ENCODE measurements around the gene DEGS1. TPM values are rescaled to one million over a fixed set of nuclear protein-coding genes. Genes with fewer than 3 reads are reported as not detected.

Gene DEGS1
- total RNA-seq, result 100 to 1,000 TPM in 2 of 4 donors, 10 to 100 TPM in 2; 87.7 to 138 (median 101) TPM

- Histone ChIP-seq H3K27ac (peak within 1 kb of the TSS; percentile 83 to 97 (median 95)), H3K27me3 (no peaks in the 10 kb centered on the region), H3K9me3 (no peaks in the 10 kb centered on the region), H3K4me1 (peaks cover 7 to 22% of the 10 kb centered on the region in 2 donors), H3K4me3 (replicated peaks in 1 of 3) (peak within 1 kb of the TSS; percentile 65 to 98 (median 92)), H3K36me3 (no peaks in the 10 kb centered on the region)
- peak in 1 of 6 experiments; percentile 8 for TF ChIP-seq CTCF (IDR thresholded peaks at IDR 0.05)
- peak; percentile 91 to 99 for TF ChIP-seq POLR2A (IDR thresholded peaks at IDR 0.05)
- intact Hi-C loops (cut with DNase I), result no loop called here
- 0 to 1% methylated on average over 13 to 14 of the region's 94 CpGs for WGBS, 2 donors
- DNase-seq, result peak; percentile 92 to 96
These were observed at the start of gene DEGS1 for GRCh38 chr1:224182866-224183590. DEGS1 (plus strand) TSS chr1:224183240; CDS start chr1:224183337, 97 bp downstream.

- no peaks in the 10 kb centered on the region for H3K9me3 ChIP-seq
- intact Hi-C loops (cut with DNase I), result no loop called here
- no peak overlapping the region for H3K27ac ChIP-seq
- H3K36me3 ChIP-seq, result peaks cover 35 to 45% of the 10 kb centered on the region in 2 donors
- 88 to 93% methylated on average over 5 of the region's 5 CpGs for WGBS, 2 donors
- DNase-seq, result no peak
- H3K4me3 ChIP-seq (replicated peaks in 1 of 3), result no peak overlapping the region
- H3K4me1 ChIP-seq, result no peaks in the 10 kb centered on the region
- H3K27me3 ChIP-seq, result no peaks in the 10 kb centered on the region
- no peak for TF ChIP-seq CTCF (IDR thresholded peaks at IDR 0.05)
- no peak for TF ChIP-seq POLR2A (IDR thresholded peaks at IDR 0.05)
These were observed 49.2 kb upstream of the DEGS1 start for GRCh38 chr1:224133741-224134299.

GRCh38 chr1:224137518-224137917 is 45.5 kb upstream of the DEGS1 start:
- TF ChIP-seq POLR2A (IDR thresholded peaks at IDR 0.05) (no peak), CTCF (IDR thresholded peaks at IDR 0.05) (no peak)
- Histone ChIP-seq H3K4me1 (no peaks in the 10 kb centered on the region), H3K27ac (no peak overlapping the region), H3K36me3 (peaks cover 23 to 31% of the 10 kb centered on the region in 2 donors), H3K9me3 (no peaks in the 10 kb centered on the region), H3K4me3 (replicated peaks in 1 of 3) (no peak overlapping the region), H3K27me3 (no peaks in the 10 kb centered on the region)
- intact Hi-C loops (cut with DNase I), result no loop called here
- no peak for DNase-seq

GRCh38 chr1:224138198-224138597 is 44.8 kb upstream of the DEGS1 start:
- peaks cover 16 to 26% of the 10 kb centered on the region in 2 donors for H3K36me3 ChIP-seq
- no peaks in the 10 kb centered on the region for H3K4me1 ChIP-seq
- 90 to 91% methylated on average over 3 of the region's 3 CpGs for WGBS, 2 donors
- intact Hi-C loops (cut with DNase I), result no loop called here
- H3K27me3 ChIP-seq, result no peaks in the 10 kb centered on the region
- H3K27ac ChIP-seq, result no peak overlapping the region
- no peak overlapping the region for H3K4me3 ChIP-seq (replicated peaks in 1 of 3)
- no peaks in the 10 kb centered on the region for H3K9me3 ChIP-seq
- TF ChIP-seq POLR2A (IDR thresholded peaks at IDR 0.05) (no peak), CTCF (IDR thresholded peaks at IDR 0.05) (no peak)
- DNase-seq, result no peak

GRCh38 chr1:224141693-224142092 is 41.3 kb upstream of the DEGS1 start:
- 97 to 100% methylated on average over 3 of the region's 3 CpGs for WGBS, 2 donors
- intact Hi-C loops (cut with DNase I), result no loop called here
- H3K36me3 ChIP-seq, result peaks cover 15% of the 10 kb centered on the region in 2 donors

More at GRCh38 chr1:224141693-224142092, 41.3 kb upstream of the DEGS1 start:
- no peak for DNase-seq
- Histone ChIP-seq H3K27me3 (no peaks in the 10 kb centered on the region), H3K4me1 (no peaks in the 10 kb centered on the region), H3K9me3 (no peaks in the 10 kb centered on the region), H3K4me3 (replicated peaks in 1 of 3) (no peak overlapping the region), H3K27ac (no peak overlapping the region)
- TF ChIP-seq POLR2A (IDR thresholded peaks at IDR 0.05) (no peak), CTCF (IDR thresholded peaks at IDR 0.05) (no peak)
